Spleen (tissue), 11 donors: Measurements from ENCODE around the gene TSEN54. TPM values are rescaled to one million over a fixed set of nuclear protein-coding genes. Genes with fewer than 3 reads are reported as not detected.
A peak's percentile ranks its signal among the peaks of the same experiment; 100 is the strongest.

Source experiments
- DNase-seq: peaks from one replicate; pipeline ENCODE4 v3.0.0-alpha.2; 2020
- H3K27ac ChIP-seq, 8 donors: fragments of 200-600 bp; sonication (generic) in 7 of 8; 1 replicate in 4 of 8; 2 replicates in 4 of 8; pipeline versions ENCODE4 v1.5.0 to v1.8.0; 2016 to 2021; ENCODE audit warnings: inconsistent platforms in 4 of 8, mild to moderate bottlenecking in 4 of 8, moderate library complexity in 1 of 8
- H3K27me3 ChIP-seq, 7 donors: fragments of 200-600 bp; sonication (generic) in 6 of 7; replicated peaks in 1 of 7; 1 replicate in 4 of 7; 2 replicates in 3 of 7; pipeline versions ENCODE4 v1.5.0 to v1.8.0; 2016 to 2021; ENCODE audit warnings: inconsistent platforms in 3 of 7, mild to moderate bottlenecking in 1 of 7
- H3K36me3 ChIP-seq, 6 donors: fragments of 200-600 bp; sonication (generic) in 5 of 6; 1 replicate in 4 of 6; 2 replicates in 2 of 6; pipeline versions ENCODE4 v1.5.0 to v1.8.0; 2016 to 2021; ENCODE audit warnings: inconsistent platforms in 2 of 6
- H3K4me1 ChIP-seq, 6 donors: fragments of 200-600 bp; sonication (generic) in 5 of 6; 1 replicate in 3 of 6; 2 replicates in 3 of 6; pipeline versions ENCODE4 v1.5.0 to v1.8.0; 2016 to 2021; ENCODE audit warnings: inconsistent platforms in 3 of 6
- H3K4me3 ChIP-seq, 8 donors: fragments of 200-600 bp; sonication (generic) in 7 of 8; 1 replicate in 4 of 8; 2 replicates in 4 of 8; pipeline versions ENCODE4 v1.5.0 to v1.8.0; 2016 to 2021; ENCODE audit warnings: inconsistent platforms in 4 of 8, mild to moderate bottlenecking in 4 of 8, moderate library complexity in 2 of 8
- H3K9me3 ChIP-seq, 8 donors: fragments of 200-600 bp; sonication (generic) in 7 of 8; 1 replicate in 4 of 8; 2 replicates in 4 of 8; pipeline versions ENCODE4 v1.5.0 to v1.8.0; 2016 to 2021; ENCODE audit warnings: inconsistent platforms in 4 of 8
- POLR2A ChIP-seq, 3 donors: fragments of 450-650 bp; IDR thresholded peaks; one replicate each; pipeline ENCODE4 v1.5.1; 2017; ENCODE audit warnings: antibody characterized with exemption in 3 of 3, mild to moderate bottlenecking in 1 of 3
- POLR2AphosphoS5 ChIP-seq, 3 donors: sonication (generic); formaldehyde crosslinking; IDR thresholded peaks; one replicate each; pipeline ENCODE4 v1.5.1; 2017; ENCODE audit warnings: antibody characterized with exemption in 3 of 3
- WGBS, 5 donors: extraction: QIAGEN DNeasy Blood & Tissue Kit in 3 of 5; methylation state at CpG; one replicate each; pipeline versions ENCODE4 v1.1.5 to v1.1.7; 2013 to 2018; 5-methylcytosine and 5-hydroxymethylcytosine counted together
- intact Hi-C: fragments of 100-400 bp; cut with DNase I; formaldehyde crosslinking; loops from one replicate; pipeline ENCODE4 v1.15.0; 2023; ENCODE audit warnings: low total_unique reads
- polyA plus RNA-seq, 3 donors: library from polyadenylated mRNA; stranded (reverse); fragments of 200-250 nt; gene quantifications; one replicate each; pipeline ENCODE4 v1.2.1, GENCODE V29; 2013
- total RNA-seq, 7 donors: library from RNA; depleted of rRNA in 3 of 7; stranded (reverse); fragments of >200 nt in 3 of 7; fragmentation: NEBNext Ultra II Directional in 4 of 7; extraction: Animal tissue kit (Norgen Biotek cat#: 25700) in 4 of 7; gene quantifications; one replicate each; pipeline versions ENCODE4 v1.1.0 to v1.2.1, GENCODE V29; 2016 to 2021
- TF ChIP-seq, protein P1 (sequence below), 11 experiments: fragments of 200-600 bp in 7 of 11; fragments of 450-650 bp in 4 of 11; sonication (generic) in 4 of 11; IDR thresholded peaks in 8 of 11; conservative IDR thresholded peaks in 3 of 11; 1 replicate in 7 of 11; 2 replicates in 4 of 11; pipeline versions ENCODE4 v1.4.0 to v1.8.0; 2016 to 2021; ENCODE audit warnings: antibody characterized with exemption in 11 of 11, inconsistent platforms in 4 of 11, mild to moderate bottlenecking in 1 of 11
- donor health status: healthy with polysubstance abuse.
- donor health status: DM: no; HTN: no; CAD: no; lungs with moderate emphysema.
- donor health status: DM: no; HTN: no; CAD: no.
- donor health status: Bipolar disorder and iron deficiency.
- donor health status: healthy.
- donor health status: DM: no; HTN: no; CAD: no.
- donor health status: DM: yes; HTN: yes; CAD: no.

The TSEN54 gene
- total and polyA plus RNA-seq, 10 donors: 31.0 to 87.8 (median 42.4) TPM

DNA sequence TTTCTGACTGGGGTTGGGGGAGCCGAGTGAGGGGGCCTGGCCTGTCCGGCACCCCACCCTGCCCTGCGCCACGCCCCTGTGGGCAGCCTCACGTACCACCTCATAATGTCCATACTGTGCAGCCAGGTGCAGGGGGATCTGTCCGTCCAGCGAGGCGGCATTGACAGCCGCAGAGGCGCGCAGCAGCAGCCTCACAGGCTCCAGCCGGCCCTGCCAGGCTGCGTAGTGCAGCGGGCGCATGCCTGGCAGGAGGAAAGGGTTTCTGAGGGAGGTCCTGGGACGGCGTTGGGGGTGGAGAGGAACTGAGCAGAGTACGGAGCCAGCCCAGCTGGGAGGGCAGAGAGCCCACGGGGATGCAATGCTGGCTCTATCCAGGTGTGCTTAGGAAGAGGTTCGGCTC lies 9.4 kb upstream of the TSEN54 start:
- H3K4me1 ChIP-seq: peaks cover 0 to 98% (median 59%) of the 10 kb centered on the region in 6 donors
- WGBS, 5 donors: 85 to 94% (median 87%) methylated on average over 19 to 20 of the region's 20 CpGs

DNA sequence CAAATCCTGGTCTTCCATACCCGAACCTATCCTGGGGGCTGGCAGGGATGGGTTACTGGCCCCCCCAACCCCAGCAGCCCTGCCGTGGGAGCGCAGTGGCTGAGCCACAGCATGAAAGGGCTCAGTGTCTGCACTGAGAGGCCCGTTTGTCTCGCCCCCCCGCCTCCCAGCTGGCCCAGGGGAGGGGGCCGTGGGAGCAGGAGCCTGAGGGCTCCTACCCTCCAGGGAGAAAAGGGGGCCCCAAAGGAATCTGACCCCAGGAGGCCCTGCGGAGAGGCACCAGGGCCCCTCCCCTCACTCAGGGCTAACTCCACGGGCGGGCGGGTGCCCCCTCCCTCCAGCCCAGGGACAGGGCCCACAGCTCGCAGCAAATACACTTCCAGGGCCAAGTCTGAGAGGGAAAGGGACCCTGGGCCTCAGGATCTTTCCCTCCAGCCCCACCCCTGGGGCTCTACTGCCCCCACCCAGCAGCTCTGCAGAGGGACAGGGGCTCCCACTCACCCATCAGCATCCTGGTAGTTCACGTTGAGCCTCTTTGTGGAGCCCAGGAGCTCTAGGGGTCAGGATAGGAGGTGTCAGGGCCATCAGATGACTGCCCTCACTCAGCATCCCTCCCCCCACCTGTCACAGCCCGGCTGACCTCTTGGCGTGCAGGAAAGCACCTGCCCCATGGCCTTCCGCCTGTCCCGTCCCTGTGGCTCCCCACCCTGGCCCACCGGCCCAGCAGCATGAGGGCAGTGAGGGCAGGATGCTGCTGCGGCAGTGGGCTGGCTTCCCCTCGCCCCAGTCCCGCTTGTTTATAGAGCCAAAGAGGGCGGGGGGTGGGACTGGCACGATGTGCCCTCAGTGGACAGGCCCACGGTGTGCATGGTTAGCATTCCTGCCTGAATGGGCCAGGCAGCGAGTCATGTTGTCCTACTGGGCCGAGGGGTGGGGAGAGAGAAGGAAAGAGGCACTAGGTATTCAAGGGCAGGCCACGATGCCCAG lies 8.3 kb upstream of the TSEN54 start:
- peaks cover 0 to 66% (median 4%) of the 10 kb centered on the region in 6 donors for H3K36me3 ChIP-seq
- TF ChIP-seq POLR2AphosphoS5 (IDR thresholded peaks at IDR 0.05) (peak in 2 of 3 donors; percentile 32 to 73), POLR2A (IDR thresholded peaks at IDR 0.05) (no peak)
- TF ChIP-seq, protein P1, sequence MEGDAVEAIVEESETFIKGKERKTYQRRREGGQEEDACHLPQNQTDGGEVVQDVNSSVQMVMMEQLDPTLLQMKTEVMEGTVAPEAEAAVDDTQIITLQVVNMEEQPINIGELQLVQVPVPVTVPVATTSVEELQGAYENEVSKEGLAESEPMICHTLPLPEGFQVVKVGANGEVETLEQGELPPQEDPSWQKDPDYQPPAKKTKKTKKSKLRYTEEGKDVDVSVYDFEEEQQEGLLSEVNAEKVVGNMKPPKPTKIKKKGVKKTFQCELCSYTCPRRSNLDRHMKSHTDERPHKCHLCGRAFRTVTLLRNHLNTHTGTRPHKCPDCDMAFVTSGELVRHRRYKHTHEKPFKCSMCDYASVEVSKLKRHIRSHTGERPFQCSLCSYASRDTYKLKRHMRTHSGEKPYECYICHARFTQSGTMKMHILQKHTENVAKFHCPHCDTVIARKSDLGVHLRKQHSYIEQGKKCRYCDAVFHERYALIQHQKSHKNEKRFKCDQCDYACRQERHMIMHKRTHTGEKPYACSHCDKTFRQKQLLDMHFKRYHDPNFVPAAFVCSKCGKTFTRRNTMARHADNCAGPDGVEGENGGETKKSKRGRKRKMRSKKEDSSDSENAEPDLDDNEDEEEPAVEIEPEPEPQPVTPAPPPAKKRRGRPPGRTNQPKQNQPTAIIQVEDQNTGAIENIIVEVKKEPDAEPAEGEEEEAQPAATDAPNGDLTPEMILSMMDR (IDR thresholded peaks at IDR 0.05 in 8 of 11, conservative IDR thresholded peaks at IDR 0.05 in 3 of 11): no peak
- intact Hi-C loops: no loop called here
- no peaks in the 10 kb centered on the region for H3K27me3 ChIP-seq
- H3K4me3 ChIP-seq: peak overlapping the region in 3 of 8 donors; percentile 14 to 57 (median 26)
- DNase-seq: no peak
- 70 to 80% (median 78%) methylated on average over 14 to 27 of the region's 27 CpGs for WGBS, 5 donors
- no peaks in the 10 kb centered on the region for H3K9me3 ChIP-seq
- H3K4me1 ChIP-seq: peaks cover 0 to 96% (median 61%) of the 10 kb centered on the region in 6 donors
- H3K27ac ChIP-seq: peak overlapping the region; percentile 38 to 90 (median 80)

More for the DNA sequence above, 9.4 kb upstream of the TSEN54 start:
- Histone ChIP-seq H3K36me3 (peaks cover 0 to 71% (median 6%) of the 10 kb centered on the region in 6 donors), H3K27me3 (no peaks in the 10 kb centered on the region), H3K4me3 (no peak overlapping the region), H3K27ac (peak overlapping the region in 5 of 8 donors; percentile 21 to 90 (median 82)), H3K9me3 (no peaks in the 10 kb centered on the region)
- intact Hi-C loops: no loop called here
- TF ChIP-seq POLR2AphosphoS5 (IDR thresholded peaks at IDR 0.05) (peak in 2 of 3 donors; percentile 16 to 40), POLR2A (IDR thresholded peaks at IDR 0.05) (no peak)
- TF ChIP-seq, protein P1 (IDR thresholded peaks at IDR 0.05 in 8 of 11, conservative IDR thresholded peaks at IDR 0.05 in 3 of 11): no peak
- peak; percentile 69 for DNase-seq

DNA sequence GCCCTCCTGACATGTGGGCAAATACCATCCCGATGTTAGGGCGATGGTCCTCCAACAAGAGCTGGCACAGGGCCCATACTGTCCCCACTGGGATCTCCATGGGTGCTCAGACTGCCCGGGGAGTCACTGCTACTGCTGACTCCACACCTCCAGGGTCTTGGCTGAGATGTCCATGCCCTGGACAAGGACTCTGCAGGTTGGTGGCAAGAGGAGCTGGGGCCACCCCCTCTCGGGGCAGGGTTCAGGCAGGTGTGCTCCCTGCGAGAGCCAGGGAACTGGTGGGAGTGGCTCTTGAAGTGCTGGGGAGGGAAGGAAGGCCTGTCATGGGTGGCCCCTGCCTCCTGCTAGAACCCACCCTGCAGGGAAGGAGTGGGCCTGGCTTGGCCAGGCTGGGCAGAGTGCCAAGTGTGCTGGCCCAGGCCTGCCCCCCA lies 7.4 kb upstream of the TSEN54 start:
- no peaks in the 10 kb centered on the region for H3K9me3 ChIP-seq
- H3K4me3 ChIP-seq: peak overlapping the region in 6 of 8 donors; percentile 5 to 57 (median 24)
- peaks cover 0 to 65% (median 0%) of the 10 kb centered on the region in 6 donors for H3K36me3 ChIP-seq
- H3K4me1 ChIP-seq: peaks cover 0 to 96% (median 55%) of the 10 kb centered on the region in 6 donors
- 64 to 82% (median 70%) methylated on average over 2 to 5 of the region's 5 CpGs for WGBS, 5 donors
- DNase-seq: peak; percentile 61
- intact Hi-C loops: no loop called here
- TF ChIP-seq, protein P1 (IDR thresholded peaks at IDR 0.05 in 8 of 11, conservative IDR thresholded peaks at IDR 0.05 in 3 of 11): no peak
- TF ChIP-seq POLR2AphosphoS5 (IDR thresholded peaks at IDR 0.05) (peak in 1 of 3 donors; percentile 5), POLR2A (IDR thresholded peaks at IDR 0.05) (no peak)
- H3K27me3 ChIP-seq: no peaks in the 10 kb centered on the region
- peak overlapping the region; percentile 41 to 90 (median 80) for H3K27ac ChIP-seq
